ENCODE data around the gene WDSUB1.

GRCh38 chr2:159193791-159194190 is 92.7 kb downstream of the WDSUB1 start:
- no peak for TF ChIP-seq POLR2A (IDR thresholded peaks at IDR 0.05)
- TF ChIP-seq, protein P1, sequence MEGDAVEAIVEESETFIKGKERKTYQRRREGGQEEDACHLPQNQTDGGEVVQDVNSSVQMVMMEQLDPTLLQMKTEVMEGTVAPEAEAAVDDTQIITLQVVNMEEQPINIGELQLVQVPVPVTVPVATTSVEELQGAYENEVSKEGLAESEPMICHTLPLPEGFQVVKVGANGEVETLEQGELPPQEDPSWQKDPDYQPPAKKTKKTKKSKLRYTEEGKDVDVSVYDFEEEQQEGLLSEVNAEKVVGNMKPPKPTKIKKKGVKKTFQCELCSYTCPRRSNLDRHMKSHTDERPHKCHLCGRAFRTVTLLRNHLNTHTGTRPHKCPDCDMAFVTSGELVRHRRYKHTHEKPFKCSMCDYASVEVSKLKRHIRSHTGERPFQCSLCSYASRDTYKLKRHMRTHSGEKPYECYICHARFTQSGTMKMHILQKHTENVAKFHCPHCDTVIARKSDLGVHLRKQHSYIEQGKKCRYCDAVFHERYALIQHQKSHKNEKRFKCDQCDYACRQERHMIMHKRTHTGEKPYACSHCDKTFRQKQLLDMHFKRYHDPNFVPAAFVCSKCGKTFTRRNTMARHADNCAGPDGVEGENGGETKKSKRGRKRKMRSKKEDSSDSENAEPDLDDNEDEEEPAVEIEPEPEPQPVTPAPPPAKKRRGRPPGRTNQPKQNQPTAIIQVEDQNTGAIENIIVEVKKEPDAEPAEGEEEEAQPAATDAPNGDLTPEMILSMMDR (IDR thresholded peaks at IDR 0.05 in 8 of 11, conservative IDR thresholded peaks at IDR 0.05 in 3 of 11) = no peak
- no peak for TF ChIP-seq POLR2AphosphoS5 (IDR thresholded peaks at IDR 0.05)
